ENCODE results near the gene MKNK2. TPM values are rescaled to one million over a fixed set of nuclear protein-coding genes. Genes with fewer than 3 reads are reported as not detected.
"Not testable (repeated sequence)": the region's sequence is repeated elsewhere in the genome, so short reads cannot be mapped to it uniquely, and the experiment has no call there.

MKNK2 gene
- total RNA-seq, 3 donors from 2014 or later (not counting 1 experiment from before 2014, with no cell fraction given): 259 to 389 (median 322) TPM

GRCh38 chr19:2089001-2089711 is 38.1 kb upstream of the MKNK2 start:
- intact Hi-C loops (cut with micrococcal nuclease): loop anchor here (5.0 kb wide), 4 partner anchors 78 to 207 kb away; partner anchors contain the start of genes PLEKHJ1 and SF3A2
- Histone ChIP-seq H3K4me1 (ENCODE audit: control insufficient read depth, insufficient read depth, low read length) (peaks cover 89% of the 10 kb centered on the region), H3K9me3 (ENCODE audit: control insufficient read depth, insufficient read depth, low read length) (no peaks in the 10 kb centered on the region), H3K27ac (ENCODE audit: low read length) (peak overlapping the region; percentile 84), H3K4me3 (ENCODE audit: low read length) (no peak overlapping the region), H3K36me3 (ENCODE audit: control insufficient read depth, insufficient read depth, low read length) (peaks cover 7% of the 10 kb centered on the region), H3K27me3 (ENCODE audit: control insufficient read depth, insufficient read depth, low read length) (no peaks in the 10 kb centered on the region)
- ATAC-seq (peak in 2 of 3 donors; percentile 7 to 9), DNase-seq (peak in 1 of 2 donors; percentile 37)
- Mint-ChIP-seq H3K27ac (peak overlapping the region; percentile 95 to 99), H3K9me3 (no peaks in the 10 kb centered on the region), H3K36me3 (no peaks in the 10 kb centered on the region), H3K4me1 (peaks cover 54 to 62% of the 10 kb centered on the region in 2 donors), H3K27me3 (ENCODE audit: low read depth in 2 of 2) (no peaks in the 10 kb centered on the region), H3K4me3 (peak overlapping the region; percentile 84)
- TF ChIP-seq CTCF (IDR thresholded peaks at IDR 0.05): no peak
- WGBS (ENCODE audit: insufficient coverage): 46% methylated on average over 16 of the region's 16 CpGs

- H3K4me3 ChIP-seq (ENCODE audit: low read length): no peak overlapping the region
- peak overlapping the region; percentile 94 for H3K27ac ChIP-seq (ENCODE audit: low read length)
- intact Hi-C loops (cut with micrococcal nuclease): loop anchor here (1.0 to 5.0 kb wide), 5 partner anchors 9 to 205 kb away; partner anchors contain the start of genes IZUMO4, MOB3A, PLEKHJ1 and SF3A2
- TF ChIP-seq CTCF (IDR thresholded peaks at IDR 0.05): peak; percentile 17
- ATAC-seq: peak; percentile 8 to 34 (median 15)
- peaks cover 87% of the 10 kb centered on the region for H3K4me1 ChIP-seq (ENCODE audit: control insufficient read depth, insufficient read depth, low read length)
- H3K36me3 ChIP-seq (ENCODE audit: control insufficient read depth, insufficient read depth, low read length): peaks cover under 1% of the 10 kb centered on the region
- WGBS (ENCODE audit: insufficient coverage): 8% methylated on average over 14 of the region's 14 CpGs
- Mint-ChIP-seq H3K4me1 (peaks cover 64 to 65% of the 10 kb centered on the region in 2 donors), H3K27ac (peak overlapping the region; percentile 95 to 99), H3K27me3 (ENCODE audit: low read depth in 2 of 2) (no peaks in the 10 kb centered on the region), H3K4me3 (peak overlapping the region; percentile 80), H3K36me3 (no peaks in the 10 kb centered on the region), H3K9me3 (no peaks in the 10 kb centered on the region)
- no peaks in the 10 kb centered on the region for H3K27me3 ChIP-seq (ENCODE audit: control insufficient read depth, insufficient read depth, low read length)
- no peaks in the 10 kb centered on the region for H3K9me3 ChIP-seq (ENCODE audit: control insufficient read depth, insufficient read depth, low read length)
- DNase-seq: peak in 1 of 2 donors; percentile 64
Measured at GRCh38 chr19:2087621-2088100, 36.6 kb upstream of the MKNK2 start.

GRCh38 chr19:2086695-2087620 is 35.9 kb upstream of the MKNK2 start:
- not testable (repeated sequence) for H3K36me3 ChIP-seq (ENCODE audit: control insufficient read depth, insufficient read depth, low read length); H3K9me3 ChIP-seq (ENCODE audit: control insufficient read depth, insufficient read depth, low read length); H3K27me3 ChIP-seq (ENCODE audit: control insufficient read depth, insufficient read depth, low read length); H3K4me3 ChIP-seq (ENCODE audit: low read length); H3K27me3 Mint-ChIP-seq (ENCODE audit: low read depth in 2 of 2); H3K36me3 Mint-ChIP-seq; H3K9me3 Mint-ChIP-seq; ATAC-seq
- intact Hi-C loops (cut with micrococcal nuclease): loop anchor here (1.0 to 5.0 kb wide), 5 partner anchors 9 to 205 kb away; partner anchors contain the start of genes IZUMO4, MOB3A, PLEKHJ1 and SF3A2
- whole genome bisulfite sequencing (ENCODE audit: insufficient coverage): 37% methylated on average over 13 of the region's 13 CpGs
- Mint-ChIP-seq H3K4me1 (peaks cover 71 to 72% of the 10 kb centered on the region in 2 donors), H3K27ac (peak overlapping the region; percentile 95 to 99), H3K4me3 (peak overlapping the region; percentile 80)
- DNase-seq: peak in 1 of 2 donors; percentile 41
- Histone ChIP-seq H3K4me1 (ENCODE audit: control insufficient read depth, insufficient read depth, low read length) (peaks cover 87% of the 10 kb centered on the region), H3K27ac (ENCODE audit: low read length) (peak overlapping the region; percentile 94)
